ENCODE results near the gene EGLN3.

- TF ChIP-seq POLR2A (IDR thresholded peaks at IDR 0.05; ENCODE audit: low read depth, low read length) (no peak), EZH2 (IDR thresholded peaks at IDR 0.05; ENCODE audit: borderline replicate concordance, low read depth, low read length, severe bottlenecking) (no peak), CTCF (IDR thresholded peaks at IDR 0.05; ENCODE audit: extremely low read depth in 1 of 2, insufficient read depth in 1 of 2, low read depth in 1 of 2, low read length in 2 of 2) (no peak), GATA2 (IDR thresholded peaks at IDR 0.05; ENCODE audit: insufficient read depth, insufficient read length, low read depth, low read length) (no peak), MAX (IDR thresholded peaks at IDR 0.05; ENCODE audit: insufficient read depth, insufficient read length) (no peak), MYC (IDR thresholded peaks at IDR 0.05; ENCODE audit: low read depth, low read length) (no peak), JUN (IDR thresholded peaks at IDR 0.05; ENCODE audit: borderline replicate concordance, insufficient read depth, insufficient read length, low read depth) (no peak), POLR2AphosphoS5 (IDR thresholded peaks at IDR 0.05; ENCODE audit: insufficient read depth, low read depth, low read length) (no peak), FOS (IDR thresholded peaks at IDR 0.05; ENCODE audit: borderline replicate concordance, insufficient read depth, low read length) (no peak)
Observed at GRCh38 chr14:33956640-33957039, 5.8 kb upstream of the EGLN3 start.

Data from endothelial cell of umbilical vein (primary cell).